T-helper 2 cell treated with Interferon-gamma antibody and Interleukin-4, amounts not matched to agents 5 μg/mL and 100 μg/mL, for 36 hours (primary cell): ENCODE data around the gene ETFA.
"Not testable (repeated sequence)": the region's sequence is repeated elsewhere in the genome, so short reads cannot be mapped to it uniquely, and the experiment has no call there.

Experiments used
- DNase-seq: peaks from one replicate; pipeline ENCODE4 v3.0.0; 2021; ENCODE audit warnings: low spot score
- H3K27ac Mint-ChIP-seq: one replicate; pipeline ENCODE4 v1.8.0; 2021; ENCODE audit warnings: mild to moderate bottlenecking, mixed read lengths
- H3K27me3 Mint-ChIP-seq: one replicate; pipeline ENCODE4 v1.8.0; 2021; ENCODE audit warnings: low read depth, mixed read lengths
- H3K36me3 Mint-ChIP-seq: one replicate; pipeline ENCODE4 v1.8.0; 2021; ENCODE audit warnings: low read depth, mixed read lengths
- H3K4me1 Mint-ChIP-seq: one replicate; pipeline ENCODE4 v1.8.0; 2021; ENCODE audit warnings: low read depth, mixed read lengths
- H3K4me3 Mint-ChIP-seq: one replicate; pipeline ENCODE4 v1.8.0; 2022; ENCODE audit warnings: mild to moderate bottlenecking, moderate library complexity, mixed read lengths
- H3K9me3 Mint-ChIP-seq: one replicate; pipeline ENCODE4 v1.8.0; 2021; ENCODE audit warnings: mixed read lengths

ETFA gene

GRCh38 chr15:76293361-76293760 is 17.9 kb downstream of the ETFA start:
- peaks cover 16% of the 10 kb centered on the region for H3K4me1 Mint-ChIP-seq
- no peak overlapping the region for H3K4me3 Mint-ChIP-seq
- no peaks in the 10 kb centered on the region for H3K9me3 Mint-ChIP-seq
- peak overlapping the region; percentile 55 for H3K27ac Mint-ChIP-seq
- DNase-seq: no peak
- peaks cover 16% of the 10 kb centered on the region for H3K36me3 Mint-ChIP-seq
- no peaks in the 10 kb centered on the region for H3K27me3 Mint-ChIP-seq

- Mint-ChIP-seq H3K9me3 (no peaks in the 10 kb centered on the region), H3K4me3 (no peak overlapping the region), H3K36me3 (peaks cover 33% of the 10 kb centered on the region), H3K27me3 (no peaks in the 10 kb centered on the region), H3K4me1 (peaks cover 24% of the 10 kb centered on the region), H3K27ac (no peak overlapping the region)
- no peak for DNase-seq
These were observed 21.7 kb downstream of the ETFA start for GRCh38 chr15:76289582-76289981.

GRCh38 chr15:76286271-76286879 is 24.9 kb downstream of the ETFA start:
- H3K4me1 Mint-ChIP-seq: peaks cover 12% of the 10 kb centered on the region
- DNase-seq: no peak
- no peaks in the 10 kb centered on the region for H3K9me3 Mint-ChIP-seq
- peak overlapping the region; percentile 68 for H3K4me3 Mint-ChIP-seq
- H3K27me3 Mint-ChIP-seq: no peaks in the 10 kb centered on the region
- H3K36me3 Mint-ChIP-seq: peaks cover 39% of the 10 kb centered on the region
- peak overlapping the region; percentile 85 for H3K27ac Mint-ChIP-seq

GRCh38 chr15:76285241-76285825 is 25.9 kb downstream of the ETFA start:
- no peaks in the 10 kb centered on the region for H3K27me3 Mint-ChIP-seq
- no peaks in the 10 kb centered on the region for H3K9me3 Mint-ChIP-seq
- H3K4me3 Mint-ChIP-seq: no peak overlapping the region
- H3K4me1 Mint-ChIP-seq: peaks cover 12% of the 10 kb centered on the region
- peaks cover 43% of the 10 kb centered on the region for H3K36me3 Mint-ChIP-seq
- H3K27ac Mint-ChIP-seq: no peak overlapping the region
- no peak for DNase-seq

GRCh38 chr15:76282465-76282864 is 28.8 kb downstream of the ETFA start:
- no peak for DNase-seq
- no peak overlapping the region for H3K4me3 Mint-ChIP-seq
- peaks cover 12% of the 10 kb centered on the region for H3K4me1 Mint-ChIP-seq
- no peak overlapping the region for H3K27ac Mint-ChIP-seq
- H3K9me3 Mint-ChIP-seq: no peaks in the 10 kb centered on the region
- H3K36me3 Mint-ChIP-seq: peaks cover 55% of the 10 kb centered on the region
- no peaks in the 10 kb centered on the region for H3K27me3 Mint-ChIP-seq

GRCh38 chr15:76278651-76279050 is 32.6 kb downstream of the ETFA start:
- Mint-ChIP-seq H3K9me3 (no peaks in the 10 kb centered on the region), H3K27me3 (no peaks in the 10 kb centered on the region), H3K4me1 (no peaks in the 10 kb centered on the region), H3K4me3 (no peak overlapping the region), H3K27ac (no peak overlapping the region), H3K36me3 (peaks cover 48% of the 10 kb centered on the region)
- DNase-seq: no peak

- H3K36me3 Mint-ChIP-seq: peaks cover 42% of the 10 kb centered on the region
- H3K9me3 Mint-ChIP-seq: no peaks in the 10 kb centered on the region
- DNase-seq: no peak
- no peaks in the 10 kb centered on the region for H3K27me3 Mint-ChIP-seq
- H3K27ac Mint-ChIP-seq: no peak overlapping the region
- no peak overlapping the region for H3K4me3 Mint-ChIP-seq
- no peaks in the 10 kb centered on the region for H3K4me1 Mint-ChIP-seq
These were observed 36.4 kb downstream of the ETFA start for GRCh38 chr15:76274821-76275220.

GRCh38 chr15:76274226-76274625 is 37.0 kb downstream of the ETFA start:
- H3K27ac Mint-ChIP-seq: no peak overlapping the region
- no peaks in the 10 kb centered on the region for H3K4me1 Mint-ChIP-seq
- DNase-seq: no peak
- no peaks in the 10 kb centered on the region for H3K27me3 Mint-ChIP-seq
- peaks cover 45% of the 10 kb centered on the region for H3K36me3 Mint-ChIP-seq
- no peak overlapping the region for H3K4me3 Mint-ChIP-seq
- H3K9me3 Mint-ChIP-seq: peaks cover 5% of the 10 kb centered on the region

- Mint-ChIP-seq H3K36me3 (peaks cover 54% of the 10 kb centered on the region), H3K27me3 (no peaks in the 10 kb centered on the region), H3K4me3 (no peak overlapping the region), H3K4me1 (no peaks in the 10 kb centered on the region), H3K9me3 (peaks cover 29% of the 10 kb centered on the region), H3K27ac (no peak overlapping the region)
- no peak for DNase-seq
These were observed 40.4 kb downstream of the ETFA start for GRCh38 chr15:76270876-76271275.

- no peaks in the 10 kb centered on the region for H3K27me3 Mint-ChIP-seq
- H3K27ac Mint-ChIP-seq: no peak overlapping the region
- no peak for DNase-seq
- H3K4me1 Mint-ChIP-seq: no peaks in the 10 kb centered on the region
- peaks cover 79% of the 10 kb centered on the region for H3K36me3 Mint-ChIP-seq
- H3K9me3 Mint-ChIP-seq: peaks cover 64% of the 10 kb centered on the region
- no peak overlapping the region for H3K4me3 Mint-ChIP-seq
These were observed 44.2 kb downstream of the ETFA start for GRCh38 chr15:76267077-76267476.

GRCh38 chr15:76265769-76266168 is 45.5 kb downstream of the ETFA start:
- H3K4me1 Mint-ChIP-seq, DNase-seq, H3K27ac Mint-ChIP-seq, H3K4me3 Mint-ChIP-seq, H3K27me3 Mint-ChIP-seq: not testable (repeated sequence)
- Mint-ChIP-seq H3K9me3 (peaks cover 68% of the 10 kb centered on the region), H3K36me3 (peaks cover 88% of the 10 kb centered on the region)

- H3K27me3 Mint-ChIP-seq: no peaks in the 10 kb centered on the region
- no peaks in the 10 kb centered on the region for H3K4me1 Mint-ChIP-seq
- no peak for DNase-seq
- no peak overlapping the region for H3K27ac Mint-ChIP-seq
- H3K9me3 Mint-ChIP-seq: peaks cover 34% of the 10 kb centered on the region
- H3K4me3 Mint-ChIP-seq: no peak overlapping the region
- peaks cover 68% of the 10 kb centered on the region for H3K36me3 Mint-ChIP-seq
These were observed 50.9 kb downstream of the ETFA start for GRCh38 chr15:76260246-76260938.

- Mint-ChIP-seq H3K27me3 (no peaks in the 10 kb centered on the region), H3K4me1 (no peaks in the 10 kb centered on the region), H3K27ac (no peak overlapping the region), H3K9me3 (peaks cover 24% of the 10 kb centered on the region), H3K36me3 (peaks cover 61% of the 10 kb centered on the region), H3K4me3 (no peak overlapping the region)
- no peak for DNase-seq
These were observed 51.9 kb downstream of the ETFA start for GRCh38 chr15:76259392-76259791.

GRCh38 chr15:76258460-76258859 is 52.8 kb downstream of the ETFA start:
- Mint-ChIP-seq H3K27ac (no peak overlapping the region), H3K4me3 (no peak overlapping the region), H3K36me3 (peaks cover 55% of the 10 kb centered on the region), H3K27me3 (no peaks in the 10 kb centered on the region), H3K4me1 (no peaks in the 10 kb centered on the region), H3K9me3 (peaks cover 15% of the 10 kb centered on the region)
- DNase-seq: no peak
